Retina (tissue), 1 donor: ENCODE data around the gene TBX20.
A peak's percentile ranks its signal among the peaks of the same experiment; 100 is the strongest.

Source experiments
- DNase-seq: peaks from one replicate; pipeline ENCODE4 v3.0.0-alpha.2; 2016

TBX20 gene

DNA sequence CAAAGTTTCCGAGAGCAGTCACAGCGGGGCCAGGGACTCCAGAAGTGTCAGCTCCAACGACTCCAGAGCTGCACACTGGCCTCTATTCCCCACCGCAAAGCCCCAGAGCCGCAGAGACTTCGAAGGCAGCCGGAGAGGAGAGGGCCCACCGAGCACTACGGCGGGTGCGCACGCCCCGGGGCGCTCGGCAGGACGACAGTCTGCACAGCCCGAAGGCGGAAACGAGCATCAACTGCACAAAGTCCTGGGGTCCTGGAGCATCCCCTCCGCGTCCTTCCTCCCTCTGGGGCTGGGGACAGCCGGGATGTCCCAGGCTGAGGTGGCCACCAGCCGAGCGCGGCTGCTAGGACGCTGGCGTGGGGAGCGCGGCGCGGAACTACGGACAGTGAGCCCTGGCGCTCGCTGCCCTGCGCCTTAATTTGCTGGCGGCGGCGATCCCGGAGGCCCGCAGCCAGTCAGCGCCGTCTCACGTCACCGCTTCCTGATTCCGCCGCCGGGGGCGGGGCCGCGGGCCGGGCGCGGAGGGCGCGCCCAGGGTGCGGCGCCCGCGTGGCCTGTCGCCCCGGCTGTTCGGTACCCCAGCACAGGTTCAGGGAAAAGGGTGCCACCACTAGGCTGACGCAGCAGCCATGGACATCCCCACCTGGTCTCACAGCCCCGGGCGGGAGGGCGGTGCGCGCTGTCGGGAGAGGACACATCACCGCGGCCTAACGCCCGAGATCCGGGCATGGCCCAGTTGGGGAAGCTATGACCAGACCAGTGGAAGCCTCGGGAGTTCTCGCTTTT lies at the start of gene TBX20:
Gene TBX20, minus strand, starts transcription at position 391 of the 786 bp plus-strand sequence. CDS start 480 bp downstream, outside the sequence.
- peak; percentile 91 for DNase-seq

DNA sequence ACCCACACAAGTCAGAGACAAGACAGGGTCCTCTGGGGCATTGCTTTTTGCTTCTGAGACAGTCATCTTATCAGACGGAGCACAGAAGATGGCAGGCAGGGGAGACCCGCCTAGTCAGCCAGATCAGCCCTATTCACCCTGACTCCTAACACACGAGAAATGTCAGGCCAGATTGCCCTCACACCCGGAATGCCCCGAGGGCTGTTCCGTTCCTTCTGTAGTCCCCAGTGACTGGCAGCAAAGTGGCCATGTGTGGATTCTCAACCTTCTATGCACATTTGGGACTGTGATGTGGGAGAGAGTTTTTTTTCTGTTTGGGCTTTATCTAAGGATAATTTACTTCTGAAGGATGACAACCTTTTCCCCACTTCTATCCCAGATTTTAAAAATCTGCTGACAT lies 35.5 kb upstream of the TBX20 start:
- no peak for DNase-seq

DNA sequence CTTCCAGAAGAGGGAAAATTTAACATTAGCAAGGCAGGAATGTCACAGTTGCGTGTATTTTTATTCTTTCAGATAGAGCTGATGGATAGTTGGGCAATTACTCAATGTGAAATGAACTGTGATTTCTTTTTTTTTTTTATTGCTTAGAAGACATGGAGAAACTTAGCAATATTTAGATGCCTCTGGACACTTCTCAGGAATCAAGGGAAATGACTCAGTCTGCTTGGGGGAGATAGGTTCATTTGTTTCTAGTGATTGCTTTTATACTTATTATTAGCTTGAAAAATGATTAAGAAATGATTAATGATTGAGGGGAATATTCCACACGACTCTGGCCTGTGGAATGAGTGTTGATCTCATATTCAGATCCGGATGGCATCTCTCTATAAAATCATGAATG lies 33.1 kb upstream of the TBX20 start:
- no peak for DNase-seq

DNA sequence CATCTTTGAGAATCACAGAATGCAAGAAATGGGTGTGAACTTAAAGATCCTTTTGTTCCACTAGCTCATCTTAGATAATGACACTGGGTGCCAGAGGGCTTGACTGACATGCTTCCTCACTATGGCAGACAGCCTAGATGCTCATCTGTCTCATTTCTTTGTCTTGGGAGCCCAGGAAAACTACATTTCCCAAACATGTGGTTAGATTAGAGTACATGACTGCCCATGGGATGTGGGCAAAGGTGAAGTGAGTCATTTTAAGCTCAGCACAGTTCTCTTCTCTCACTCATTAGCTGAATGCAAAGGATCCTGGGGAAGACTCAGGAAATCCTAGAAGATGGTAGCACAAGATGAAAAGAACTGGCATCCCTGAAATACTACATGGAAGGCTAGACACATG lies 32.5 kb upstream of the TBX20 start:
- no peak for DNase-seq

DNA sequence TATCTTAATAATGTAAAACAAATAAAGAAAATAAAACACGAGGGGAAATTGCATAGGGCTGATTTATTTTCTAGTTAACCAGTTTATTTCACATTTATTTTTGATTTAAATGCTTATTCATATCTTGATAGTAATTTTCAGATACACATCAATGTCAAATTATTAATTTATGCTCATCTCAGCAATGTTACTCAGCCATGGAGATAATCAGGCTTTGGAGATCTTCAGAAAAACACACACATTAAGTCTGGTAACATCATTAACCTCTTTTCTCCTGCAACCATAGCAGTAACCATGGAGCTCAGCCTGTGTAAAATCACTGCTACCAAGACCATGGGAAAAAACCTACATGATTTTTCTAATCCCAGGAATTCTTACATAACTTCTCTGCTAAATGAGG lies 31.9 kb upstream of the TBX20 start:
- no peak for DNase-seq

DNA sequence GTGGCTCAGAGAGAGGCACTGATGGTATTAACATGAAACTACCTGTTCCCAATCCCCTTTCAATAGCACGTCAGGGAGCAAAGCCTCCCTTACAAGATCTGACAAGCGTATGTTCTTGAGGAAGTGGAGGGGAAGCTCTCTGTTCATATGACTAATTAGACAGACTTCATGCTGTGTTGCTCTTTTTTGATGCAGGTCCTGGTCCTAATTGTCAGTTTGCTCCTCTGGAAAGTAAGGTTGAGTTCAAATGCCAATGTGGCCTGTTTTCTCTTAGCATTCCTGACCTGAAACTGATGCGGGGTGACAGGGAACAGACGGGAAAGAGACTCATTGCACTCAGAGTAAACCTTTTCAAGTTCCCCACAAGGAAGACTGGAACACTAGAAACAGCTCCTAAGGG lies 27.0 kb upstream of the TBX20 start:
- peak; percentile 70 for DNase-seq

- no peak for DNase-seq
Observed at GRCh38 chr7:35277359-35277758, 23.5 kb upstream of the TBX20 start.

- DNase-seq: no peak
Observed at GRCh38 chr7:35272246-35272645, 18.3 kb upstream of the TBX20 start.

- peak; percentile 16 for DNase-seq
Observed at GRCh38 chr7:35268953-35269352, 15.1 kb upstream of the TBX20 start.

- no peak for DNase-seq
Observed at GRCh38 chr7:35267411-35267810, 13.5 kb upstream of the TBX20 start.

DNA sequence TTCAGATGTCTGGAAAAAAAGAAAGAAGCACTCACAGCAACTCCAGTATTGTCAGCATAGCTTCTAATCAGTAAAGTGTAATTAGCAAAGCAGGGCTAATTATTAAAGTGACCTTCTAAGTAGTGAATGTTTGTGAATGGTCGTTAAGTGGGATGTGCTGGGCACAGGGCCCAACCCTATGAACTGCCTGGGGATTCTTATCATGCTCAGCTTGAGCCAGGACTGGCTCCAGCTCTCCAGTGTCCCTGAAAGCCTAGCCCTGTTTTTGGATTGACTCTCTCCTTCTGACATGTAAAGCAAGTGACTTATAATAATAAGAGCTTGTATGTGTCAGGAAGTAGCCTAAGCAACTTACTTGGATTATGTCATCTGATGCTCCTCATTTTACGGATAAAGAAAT lies 9.5 kb upstream of the TBX20 start:
- no peak for DNase-seq

- DNase-seq: peak; percentile 64
Observed at GRCh38 chr7:35261476-35262285, 7.8 kb upstream of the TBX20 start.

GRCh38 chr7:35261041-35261440 lies 7.1 kb upstream of the TBX20 start:
- peak; percentile 27 for DNase-seq

DNA sequence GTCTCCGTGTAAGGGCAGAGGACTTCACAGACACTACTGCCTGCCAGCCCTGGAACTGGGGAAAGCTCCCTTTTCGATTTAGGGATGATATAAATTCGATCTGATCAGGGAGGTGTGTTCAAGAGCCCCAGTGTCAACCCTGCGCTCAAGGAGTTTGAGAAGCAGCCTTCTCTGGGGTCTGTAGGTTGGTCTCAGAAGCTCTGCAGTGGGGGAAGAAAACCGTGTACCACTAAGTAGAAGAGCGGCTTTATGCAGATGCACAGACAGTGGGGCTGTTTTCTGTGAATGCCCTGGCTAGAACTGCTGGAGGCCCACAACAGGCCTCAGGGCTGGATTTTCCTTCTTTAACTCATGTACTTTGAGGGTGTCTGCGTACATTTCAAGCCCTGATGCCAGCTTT lies 6.3 kb upstream of the TBX20 start:
- DNase-seq: no peak

GRCh38 chr7:35259523-35259908 lies 5.6 kb upstream of the TBX20 start:
- no peak for DNase-seq

DNA sequence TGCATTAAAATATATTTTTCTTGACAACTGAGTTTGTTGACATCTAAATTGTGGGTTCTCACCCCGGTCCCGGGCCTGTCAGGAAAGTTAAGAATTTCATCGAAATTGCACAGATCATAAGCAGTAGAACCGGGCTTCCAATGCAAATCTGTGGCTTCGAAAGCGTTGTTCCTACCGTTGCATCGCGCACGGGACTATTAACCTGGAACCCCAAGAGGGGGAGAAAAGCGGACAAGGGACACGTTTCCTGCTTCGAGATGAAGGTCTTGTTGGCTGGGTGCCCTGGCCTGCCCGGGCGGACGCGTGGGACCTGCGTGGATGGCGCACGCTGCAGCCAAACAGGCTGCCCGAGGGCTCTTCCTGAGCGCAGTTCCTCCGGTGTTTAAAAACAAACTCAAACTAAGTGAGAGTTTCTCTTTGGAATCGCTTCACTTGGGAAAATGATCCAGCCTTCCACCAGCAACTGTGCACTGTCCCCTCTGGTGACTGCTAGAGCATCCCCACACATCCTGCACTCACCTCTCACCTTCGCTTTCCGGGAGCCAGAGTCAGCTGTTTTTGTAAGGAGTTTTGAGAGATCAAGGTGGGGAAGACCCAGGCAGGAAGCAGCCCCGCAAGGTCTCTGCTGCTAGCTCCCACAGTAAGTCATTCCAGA lies 5.1 kb upstream of the TBX20 start:
- DNase-seq: peak; percentile 33

DNA sequence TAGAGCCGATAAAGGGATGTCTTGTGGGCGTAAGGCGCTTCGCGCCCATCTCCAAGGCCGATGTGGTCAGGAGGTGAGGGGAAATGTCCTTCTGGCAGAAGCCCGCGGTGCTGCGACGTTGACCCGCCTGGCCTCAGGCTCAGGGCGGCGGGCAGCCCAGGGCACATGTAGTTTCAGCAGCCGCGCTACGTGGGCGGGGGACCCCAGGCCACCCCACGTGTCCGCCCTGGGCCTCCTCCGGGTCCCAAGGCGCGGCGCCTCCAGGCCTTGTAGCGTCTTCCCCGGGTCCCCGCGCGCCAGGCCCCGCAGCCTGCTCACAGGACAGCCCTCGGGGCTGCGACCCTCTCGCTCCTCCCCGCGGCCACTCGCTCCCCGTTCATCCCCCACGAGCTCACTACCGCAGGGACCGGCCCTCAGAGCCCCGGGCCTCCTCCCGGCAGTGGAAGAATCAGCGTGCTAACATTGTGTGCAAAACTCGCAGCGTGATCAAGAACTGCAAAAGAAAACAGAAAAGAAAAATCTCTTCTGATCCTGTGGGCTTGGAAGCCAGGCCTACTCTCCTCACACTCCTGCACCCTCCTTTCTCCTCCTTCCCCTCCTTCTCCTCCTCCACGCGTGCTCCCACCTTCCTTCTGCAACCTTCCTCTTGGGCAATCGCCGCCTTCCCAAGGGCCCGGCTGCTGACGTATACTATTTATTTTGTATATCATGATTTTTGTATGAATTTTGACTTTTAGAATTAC lies 4.4 kb upstream of the TBX20 start:
- DNase-seq: no peak

GRCh38 chr7:35257251-35258124 lies 3.6 kb upstream of the TBX20 start:
- peak; percentile 90 for DNase-seq

GRCh38 chr7:35256256-35257175 lies 2.6 kb upstream of the TBX20 start:
- peak; percentile 55 for DNase-seq

GRCh38 chr7:35255443-35256255 lies 1.7 kb upstream of the TBX20 start:
- DNase-seq: peak; percentile 53
